Keratinocyte (primary cell): ENCODE measurements around the gene SYNE2.

Source experiments
- EZH2 ChIP-seq: IDR thresholded peaks from one replicate; pipeline ENCODE4 v1.6.1; 2012; ENCODE audit warnings: inconsistent platforms, mild to moderate bottlenecking, low read length, moderate library complexity
- TF ChIP-seq, protein P1 (sequence below), 3 experiments: IDR thresholded peaks in 1 of 3; conservative IDR thresholded peaks in 1 of 3; optimal IDR thresholded peaks in 1 of 3; 2 replicates in 2 of 3; 3 replicates in 1 of 3; pipeline versions ENCODE3 to v1.5.1; 2011; ENCODE audit warnings: low read length in 3 of 3, mild to moderate bottlenecking in 3 of 3, moderate library complexity in 2 of 3, control low read depth in 1 of 3, inconsistent platforms in 1 of 3; ENCODE audit not compliant: insufficient read depth in 2 of 3; ENCODE audit errors: extremely low read depth in 1 of 3

- TF ChIP-seq, protein P1, sequence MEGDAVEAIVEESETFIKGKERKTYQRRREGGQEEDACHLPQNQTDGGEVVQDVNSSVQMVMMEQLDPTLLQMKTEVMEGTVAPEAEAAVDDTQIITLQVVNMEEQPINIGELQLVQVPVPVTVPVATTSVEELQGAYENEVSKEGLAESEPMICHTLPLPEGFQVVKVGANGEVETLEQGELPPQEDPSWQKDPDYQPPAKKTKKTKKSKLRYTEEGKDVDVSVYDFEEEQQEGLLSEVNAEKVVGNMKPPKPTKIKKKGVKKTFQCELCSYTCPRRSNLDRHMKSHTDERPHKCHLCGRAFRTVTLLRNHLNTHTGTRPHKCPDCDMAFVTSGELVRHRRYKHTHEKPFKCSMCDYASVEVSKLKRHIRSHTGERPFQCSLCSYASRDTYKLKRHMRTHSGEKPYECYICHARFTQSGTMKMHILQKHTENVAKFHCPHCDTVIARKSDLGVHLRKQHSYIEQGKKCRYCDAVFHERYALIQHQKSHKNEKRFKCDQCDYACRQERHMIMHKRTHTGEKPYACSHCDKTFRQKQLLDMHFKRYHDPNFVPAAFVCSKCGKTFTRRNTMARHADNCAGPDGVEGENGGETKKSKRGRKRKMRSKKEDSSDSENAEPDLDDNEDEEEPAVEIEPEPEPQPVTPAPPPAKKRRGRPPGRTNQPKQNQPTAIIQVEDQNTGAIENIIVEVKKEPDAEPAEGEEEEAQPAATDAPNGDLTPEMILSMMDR (optimal IDR thresholded peaks at IDR 0.05 in 1 of 3, IDR thresholded peaks at IDR 0.05 in 1 of 3, conservative IDR thresholded peaks at IDR 0.05 in 1 of 3; ENCODE audit: extremely low read depth in 1 of 3, insufficient read depth in 2 of 3, low read length in 3 of 3), result no peak
- TF ChIP-seq EZH2, result no peak
Measured at GRCh38 chr14:64012720-64013119, 159.9 kb downstream of the SYNE2 start.
